Measurements from ENCODE around the gene CDH22. TPM values are rescaled to one million over a fixed set of nuclear protein-coding genes. Genes with fewer than 3 reads are reported as not detected.

Gene CDH22
- total RNA-seq, 2 donors from 2014 or later, result 0.22 to 0.77 TPM

DNA sequence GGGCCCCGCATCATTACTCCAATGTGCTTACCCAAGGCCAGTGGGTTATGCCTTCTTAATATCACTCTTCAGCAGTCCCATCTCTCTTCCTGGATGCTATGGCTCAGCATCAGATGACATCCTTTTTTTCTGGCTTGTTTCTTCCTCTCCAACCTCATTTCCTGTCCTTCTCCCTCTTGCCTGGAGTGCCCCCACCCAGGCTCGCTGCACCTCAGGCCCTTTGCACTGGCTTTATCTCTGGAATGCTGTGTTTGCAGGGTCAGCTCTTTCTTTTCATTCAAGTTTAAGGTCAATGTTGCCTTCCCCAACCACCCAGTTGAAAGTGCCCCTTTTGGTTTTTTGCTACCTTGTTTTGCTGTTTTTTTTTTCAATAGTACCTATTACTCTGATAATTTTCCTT, 153.5 kb downstream of the CDH22 start:
- H3K4me3 Mint-ChIP-seq, result no peak overlapping the region
- Histone ChIP-seq H3K27me3 (ENCODE audit: control insufficient read depth, insufficient read depth, low read length, poor library complexity, severe bottlenecking) (peaks cover 9% of the 10 kb centered on the region), H3K4me1 (ENCODE audit: control insufficient read depth, insufficient read depth, low read length) (no peaks in the 10 kb centered on the region), H3K36me3 (ENCODE audit: control insufficient read depth, insufficient read depth, low read length) (no peaks in the 10 kb centered on the region), H3K9me3 (ENCODE audit: control insufficient read depth, low read length) (no peaks in the 10 kb centered on the region), H3K4me3 (ENCODE audit: low read length) (no peak overlapping the region), H3K27ac (ENCODE audit: low read depth, low read length) (no peak overlapping the region), H3K9ac (ENCODE audit: extremely low read depth, low read length, poor library complexity, severe bottlenecking) (no peak overlapping the region)
- TF ChIP-seq, protein P1, sequence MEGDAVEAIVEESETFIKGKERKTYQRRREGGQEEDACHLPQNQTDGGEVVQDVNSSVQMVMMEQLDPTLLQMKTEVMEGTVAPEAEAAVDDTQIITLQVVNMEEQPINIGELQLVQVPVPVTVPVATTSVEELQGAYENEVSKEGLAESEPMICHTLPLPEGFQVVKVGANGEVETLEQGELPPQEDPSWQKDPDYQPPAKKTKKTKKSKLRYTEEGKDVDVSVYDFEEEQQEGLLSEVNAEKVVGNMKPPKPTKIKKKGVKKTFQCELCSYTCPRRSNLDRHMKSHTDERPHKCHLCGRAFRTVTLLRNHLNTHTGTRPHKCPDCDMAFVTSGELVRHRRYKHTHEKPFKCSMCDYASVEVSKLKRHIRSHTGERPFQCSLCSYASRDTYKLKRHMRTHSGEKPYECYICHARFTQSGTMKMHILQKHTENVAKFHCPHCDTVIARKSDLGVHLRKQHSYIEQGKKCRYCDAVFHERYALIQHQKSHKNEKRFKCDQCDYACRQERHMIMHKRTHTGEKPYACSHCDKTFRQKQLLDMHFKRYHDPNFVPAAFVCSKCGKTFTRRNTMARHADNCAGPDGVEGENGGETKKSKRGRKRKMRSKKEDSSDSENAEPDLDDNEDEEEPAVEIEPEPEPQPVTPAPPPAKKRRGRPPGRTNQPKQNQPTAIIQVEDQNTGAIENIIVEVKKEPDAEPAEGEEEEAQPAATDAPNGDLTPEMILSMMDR (conservative IDR thresholded peaks at IDR 0.05), result no peak
- H3K9me3 Mint-ChIP-seq, result no peaks in the 10 kb centered on the region
- H3K4me1 Mint-ChIP-seq, result peaks cover 2% of the 10 kb centered on the region
- no peak for DNase-seq
- H3K27me3 Mint-ChIP-seq (ENCODE audit: insufficient read depth), result peaks cover 4% of the 10 kb centered on the region
- no peaks in the 10 kb centered on the region for H3K36me3 Mint-ChIP-seq (ENCODE audit: low read depth)
- 92 to 95% methylated on average over 2 of the region's 2 CpGs for WGBS, 2 experiments (ENCODE audit: insufficient coverage in 1 of 2, insufficient read length in 1 of 2)
- no peak overlapping the region for H3K27ac Mint-ChIP-seq

DNA sequence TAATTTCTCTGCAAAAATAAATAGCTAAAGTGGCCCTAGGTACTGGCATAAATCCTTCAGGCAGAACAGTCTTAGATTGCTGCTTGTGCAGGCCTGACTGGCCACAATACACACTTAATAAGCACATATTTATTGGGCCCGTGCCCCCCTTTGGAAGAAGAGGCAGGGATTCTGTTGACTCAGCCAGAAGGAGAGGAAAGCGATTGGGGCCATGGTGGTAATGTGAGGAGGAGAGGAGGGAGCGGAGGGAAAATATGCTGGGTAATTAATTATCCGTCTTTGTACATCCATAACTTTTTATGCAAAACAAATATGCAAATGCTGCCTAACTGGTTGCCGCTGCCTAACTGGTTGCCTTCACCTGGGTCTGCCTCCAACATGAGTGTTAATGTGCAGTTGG, 154.0 kb downstream of the CDH22 start:
- no peaks in the 10 kb centered on the region for H3K9me3 Mint-ChIP-seq
- Histone ChIP-seq H3K27me3 (ENCODE audit: control insufficient read depth, insufficient read depth, low read length, poor library complexity, severe bottlenecking) (peaks cover 4% of the 10 kb centered on the region), H3K9ac (ENCODE audit: extremely low read depth, low read length, poor library complexity, severe bottlenecking) (no peak overlapping the region), H3K4me1 (ENCODE audit: control insufficient read depth, insufficient read depth, low read length) (no peaks in the 10 kb centered on the region), H3K36me3 (ENCODE audit: control insufficient read depth, insufficient read depth, low read length) (no peaks in the 10 kb centered on the region), H3K4me3 (ENCODE audit: low read length) (no peak overlapping the region), H3K27ac (ENCODE audit: low read depth, low read length) (no peak overlapping the region), H3K9me3 (ENCODE audit: control insufficient read depth, low read length) (no peaks in the 10 kb centered on the region)
- TF ChIP-seq, protein P1 (conservative IDR thresholded peaks at IDR 0.05), result no peak
- H3K4me3 Mint-ChIP-seq, result no peak overlapping the region
- H3K4me1 Mint-ChIP-seq, result peaks cover 2% of the 10 kb centered on the region
- H3K27me3 Mint-ChIP-seq (ENCODE audit: insufficient read depth), result peaks cover 3% of the 10 kb centered on the region
- DNase-seq, result no peak
- no peak overlapping the region for H3K27ac Mint-ChIP-seq
- no peaks in the 10 kb centered on the region for H3K36me3 Mint-ChIP-seq (ENCODE audit: low read depth)
- WGBS, 2 experiments (ENCODE audit: insufficient coverage in 1 of 2, insufficient read length in 1 of 2), result 84 to 86% methylated on average over 2 to 4 of the region's 5 CpGs

DNA sequence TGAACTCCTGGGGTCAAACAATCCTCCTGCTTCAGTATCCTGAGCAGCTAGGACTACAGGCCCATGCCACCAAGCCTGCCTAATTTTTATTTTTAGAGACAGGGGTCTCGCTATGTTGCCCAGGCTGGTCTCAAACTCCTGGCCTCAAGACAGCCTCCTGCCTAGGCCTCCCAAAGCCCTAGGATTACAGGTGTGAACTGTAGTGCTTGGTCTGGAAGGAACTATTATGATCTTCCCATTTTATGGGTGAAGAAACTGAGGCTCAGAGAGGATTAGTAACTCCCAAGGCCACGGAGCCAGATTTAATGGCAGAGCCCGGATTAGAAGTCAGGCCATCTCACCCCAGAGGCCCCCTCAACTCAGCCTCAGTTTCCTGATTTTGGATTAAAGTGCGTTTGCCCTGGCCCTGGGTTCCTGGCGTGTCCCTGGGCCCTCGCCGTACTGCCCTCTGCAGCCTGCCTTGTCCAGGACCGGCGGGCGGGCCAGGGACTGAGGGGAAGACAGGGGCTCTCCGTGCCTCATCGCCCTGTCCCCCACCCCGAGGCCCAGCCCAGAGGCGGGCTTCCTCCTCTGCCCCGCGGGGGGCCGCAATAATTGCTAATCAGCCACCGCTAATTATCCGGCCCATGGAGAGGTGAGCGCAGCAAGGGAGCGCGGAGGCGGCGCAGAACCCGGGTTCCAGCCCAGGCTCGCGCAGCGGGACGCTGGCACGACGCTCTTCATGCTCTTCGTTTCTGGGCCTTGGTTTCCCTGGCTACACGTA, 155.3 kb downstream of the CDH22 start:
- Histone ChIP-seq H3K27me3 (ENCODE audit: control insufficient read depth, insufficient read depth, low read length, poor library complexity, severe bottlenecking) (no peaks in the 10 kb centered on the region), H3K27ac (ENCODE audit: low read depth, low read length) (no peak overlapping the region), H3K4me1 (ENCODE audit: control insufficient read depth, insufficient read depth, low read length) (no peaks in the 10 kb centered on the region), H3K4me3 (ENCODE audit: low read length) (no peak overlapping the region), H3K9me3 (ENCODE audit: control insufficient read depth, low read length) (no peaks in the 10 kb centered on the region), H3K36me3 (ENCODE audit: control insufficient read depth, insufficient read depth, low read length) (no peaks in the 10 kb centered on the region), H3K9ac (ENCODE audit: extremely low read depth, low read length, poor library complexity, severe bottlenecking) (no peak overlapping the region)
- no peak for DNase-seq
- no peaks in the 10 kb centered on the region for H3K9me3 Mint-ChIP-seq
- no peaks in the 10 kb centered on the region for H3K27me3 Mint-ChIP-seq (ENCODE audit: insufficient read depth)
- TF ChIP-seq, protein P1 (conservative IDR thresholded peaks at IDR 0.05), result no peak
- H3K4me3 Mint-ChIP-seq, result no peak overlapping the region
- WGBS, 2 experiments (ENCODE audit: insufficient coverage in 1 of 2, insufficient read length in 1 of 2), result 92 to 93% methylated on average over 25 to 33 of the region's 33 CpGs
- no peaks in the 10 kb centered on the region for H3K4me1 Mint-ChIP-seq
- no peak overlapping the region for H3K27ac Mint-ChIP-seq
- H3K36me3 Mint-ChIP-seq (ENCODE audit: low read depth), result no peaks in the 10 kb centered on the region
